Stimulated activated CD8-positive, alpha-beta memory T cell treated with anti-CD3 and anti-CD28 coated beads, Interleukin-15, amount 100 ng/mL, for 4 hours (primary cell): ENCODE data around the gene FXR2.
"Not testable (repeated sequence)": the region's sequence is repeated elsewhere in the genome, so short reads cannot be mapped to it uniquely, and the experiment has no call there.

Experiments used
- DNase-seq, 2 donors: peaks; one replicate each; pipeline ENCODE4 v3.0.0-alpha.2; 2020; ENCODE audit warnings: low read depth in 2 of 2

FXR2 gene

DNA sequence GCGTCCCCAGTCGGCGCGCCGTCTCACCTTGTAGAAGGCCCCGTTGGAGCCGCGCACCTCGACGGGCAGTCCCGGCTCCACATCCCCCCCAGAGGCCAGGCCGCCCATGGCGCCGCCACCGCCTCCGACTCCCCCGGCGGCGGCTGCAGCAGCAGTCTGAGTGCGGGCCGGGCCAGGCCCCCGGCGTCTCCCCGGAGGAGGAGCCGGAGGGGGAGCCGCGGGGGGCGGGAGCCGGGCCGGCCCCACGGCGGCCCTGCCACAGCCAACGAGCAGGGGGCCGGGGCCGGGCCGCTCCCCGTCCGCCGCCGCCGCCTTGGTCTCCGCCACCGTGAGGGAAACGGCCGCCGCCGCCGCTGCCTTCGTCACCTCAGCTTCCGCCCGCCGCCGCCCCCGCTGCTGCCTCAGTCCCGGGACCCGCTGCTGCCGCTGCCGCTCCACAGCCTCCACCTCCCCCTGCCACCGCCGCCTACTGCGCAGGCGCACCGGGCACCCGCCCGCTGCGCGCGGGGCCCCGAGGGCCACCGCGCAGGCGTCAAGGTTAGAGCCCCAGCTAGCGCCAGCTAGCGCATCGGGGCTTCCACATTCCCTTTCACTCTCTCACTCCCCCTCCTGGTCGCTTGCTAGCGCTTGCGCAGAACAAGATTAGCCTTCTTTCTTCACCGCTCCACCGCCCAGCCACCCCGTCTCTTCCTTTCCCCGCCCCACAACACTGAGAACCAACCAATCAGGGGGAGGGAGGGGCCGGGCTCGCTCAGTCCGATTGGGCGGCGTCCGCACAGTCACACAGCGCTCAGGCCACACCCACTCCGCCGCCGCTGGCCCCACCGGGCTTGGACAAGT, at the start of gene FXR2:
Gene FXR2 (minus strand): TSS at position 473 of the 840 bp plus-strand sequence. CDS start 365 bp downstream, at position 108.
- peak; percentile 96 to 98 for DNase-seq

- no peak for DNase-seq
Measured at GRCh38 chr17:7656958-7657609, 42.4 kb upstream of the FXR2 start.

GRCh38 chr17:7655541-7655840, 40.8 kb upstream of the FXR2 start:
- no peak for DNase-seq

GRCh38 chr17:7654832-7655540, 40.3 kb upstream of the FXR2 start:
- no peak for DNase-seq

GRCh38 chr17:7652388-7653356, 38.0 kb upstream of the FXR2 start:
- DNase-seq: no peak

GRCh38 chr17:7651665-7652387, 37.1 kb upstream of the FXR2 start:
- DNase-seq: no peak

DNA sequence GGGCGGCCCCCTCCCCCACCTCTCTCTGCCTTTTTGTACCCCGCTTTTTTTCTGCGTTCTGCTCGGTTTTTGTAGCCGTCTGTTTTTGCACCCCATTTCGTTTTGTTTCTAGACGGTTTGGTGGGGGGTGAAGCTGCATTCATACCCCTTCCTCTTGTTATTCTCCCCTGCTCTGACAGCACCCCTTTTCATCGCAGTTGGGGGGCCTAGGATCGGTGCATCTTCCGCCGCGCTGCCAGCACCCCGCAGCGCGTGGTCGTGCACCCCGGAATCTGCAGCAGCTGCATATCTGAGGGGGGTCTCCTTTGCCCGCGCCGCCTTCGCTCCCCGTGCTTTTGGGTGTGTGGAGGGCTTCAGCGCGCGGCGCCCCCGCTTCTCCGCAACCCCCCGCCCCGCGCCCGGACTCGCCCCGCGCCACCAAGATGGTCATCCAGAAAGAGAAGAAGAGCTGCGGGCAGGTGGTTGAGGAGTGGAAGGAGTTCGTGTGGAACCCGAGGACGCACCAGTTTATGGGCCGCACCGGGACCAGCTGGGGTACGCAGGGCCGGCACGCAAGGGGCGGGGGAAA, 36.5 kb upstream of the FXR2 start:
- DNase-seq: no peak

DNA sequence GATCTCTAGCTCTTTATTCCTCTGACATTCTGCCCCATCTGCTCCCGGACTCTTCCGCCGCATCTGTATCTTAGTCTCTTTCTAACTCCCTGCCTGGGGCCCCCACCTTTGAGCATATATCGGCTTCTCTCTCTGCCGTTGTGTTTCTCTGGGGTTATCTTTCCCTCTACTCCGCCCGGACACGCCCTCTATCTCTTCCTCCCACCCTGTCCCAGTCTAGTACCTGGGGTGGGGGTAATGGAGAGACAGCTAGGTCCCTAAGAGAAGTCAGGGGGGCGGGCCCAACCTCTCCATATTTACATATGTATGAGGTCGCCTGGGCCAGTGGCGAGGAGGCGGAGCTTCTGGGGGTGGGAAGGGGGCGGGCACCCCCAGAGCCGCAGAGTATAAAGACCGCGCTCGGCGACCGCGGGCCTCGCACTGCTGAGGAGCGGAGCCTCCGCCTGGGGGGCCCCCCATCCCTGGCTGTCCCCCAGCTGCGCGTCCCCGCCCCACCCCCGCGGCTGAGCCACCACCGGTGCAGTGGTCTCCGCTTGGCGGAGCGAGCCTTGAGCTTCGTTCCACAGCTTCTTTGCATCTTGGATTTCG, 35.9 kb upstream of the FXR2 start, which contains the start of gene ATP1B2:
Gene ATP1B2 (plus strand): TSS at position 418 of the 588 bp plus-strand sequence. CDS start 593 bp downstream, outside the sequence.
- DNase-seq: peak; percentile 53 to 57

DNA sequence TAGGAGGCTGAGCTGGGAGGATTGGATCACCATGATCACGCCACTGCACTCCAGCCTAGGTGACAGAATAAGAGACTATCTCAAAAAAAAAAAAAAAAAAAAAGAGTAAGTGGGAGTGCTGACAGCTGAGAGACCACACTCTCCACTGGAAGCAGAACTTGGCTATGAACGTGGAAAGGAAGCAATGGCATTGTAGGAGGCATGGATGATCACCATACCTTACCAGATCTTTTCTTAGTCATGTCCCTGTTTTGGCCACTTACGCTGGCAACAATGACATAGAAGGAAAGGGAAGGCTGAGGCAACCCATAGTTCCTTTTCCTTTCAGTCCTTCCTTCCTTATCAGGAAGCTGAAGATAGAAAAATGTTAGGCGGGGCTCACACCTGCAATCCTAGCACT, 32.3 kb upstream of the FXR2 start:
- DNase-seq: no peak

DNA sequence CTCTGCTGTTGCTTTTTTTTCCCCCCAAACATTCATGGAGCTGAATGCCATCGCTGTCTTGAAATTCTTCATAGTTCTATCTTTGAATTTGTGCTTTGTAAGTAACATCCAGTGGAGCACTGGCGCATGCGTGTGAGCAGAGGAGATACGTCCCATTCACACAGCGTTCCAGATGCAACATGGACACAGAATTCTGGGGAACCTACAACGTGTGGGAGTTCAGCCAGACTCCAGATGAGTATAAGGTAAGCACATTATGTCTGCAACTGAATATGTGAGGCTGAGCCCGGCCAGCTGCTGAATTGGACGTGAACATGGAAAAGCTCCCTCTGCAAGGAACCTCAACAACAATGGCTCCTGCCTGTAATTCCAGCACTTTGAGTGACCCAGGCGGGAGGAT, 31.8 kb upstream of the FXR2 start:
- DNase-seq: no peak

GRCh38 chr17:7644775-7645174, 30.1 kb upstream of the FXR2 start:
- no peak for DNase-seq

- DNase-seq: not testable (repeated sequence)
Measured at GRCh38 chr17:7641635-7642034, 26.9 kb upstream of the FXR2 start.

DNA sequence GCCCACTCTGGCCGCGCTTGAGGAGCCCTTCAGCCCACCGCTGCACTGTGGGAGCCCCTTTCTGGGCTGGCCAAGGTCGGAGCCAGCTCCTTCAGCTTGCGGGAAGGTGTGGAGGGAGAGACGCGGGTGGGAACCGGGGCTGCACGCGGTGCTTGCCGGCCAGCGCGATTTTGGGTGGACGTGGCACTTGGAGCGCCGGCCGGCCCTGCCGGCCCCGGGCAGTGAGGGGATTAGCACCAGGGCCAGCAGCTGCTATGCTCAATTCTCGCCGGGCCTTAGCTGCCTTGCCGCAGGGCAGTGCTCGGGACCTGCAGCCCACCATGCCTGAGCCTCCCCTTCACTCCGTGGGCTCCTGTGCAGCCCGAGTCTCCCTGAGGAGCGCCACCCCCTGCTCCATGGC, 26.1 kb upstream of the FXR2 start:
- no peak for DNase-seq

DNA sequence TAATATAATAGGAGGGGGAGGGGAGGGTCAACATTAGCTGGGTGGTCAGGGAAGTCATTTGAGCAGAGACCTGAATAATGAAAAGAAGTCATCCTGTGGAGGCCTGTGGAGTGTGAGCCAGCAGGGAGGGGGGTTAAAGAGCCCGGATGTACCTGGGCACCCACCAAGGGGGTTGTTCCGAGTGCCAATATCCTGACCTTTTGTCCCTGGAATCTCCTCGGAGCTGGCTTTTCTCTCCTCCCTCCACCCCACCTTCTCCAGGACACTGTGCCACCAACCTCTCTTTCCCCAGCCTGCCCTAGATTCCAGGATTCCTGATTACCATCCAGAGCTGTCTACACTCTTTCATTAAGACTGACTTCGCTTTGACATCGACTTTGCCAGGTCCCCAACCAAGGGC, 21.5 kb upstream of the FXR2 start:
- no peak for DNase-seq

- no peak for DNase-seq
Measured at GRCh38 chr17:7634384-7634783, 19.7 kb upstream of the FXR2 start.

- no peak for DNase-seq
Measured at GRCh38 chr17:7633093-7633492, 18.4 kb upstream of the FXR2 start.

DNA sequence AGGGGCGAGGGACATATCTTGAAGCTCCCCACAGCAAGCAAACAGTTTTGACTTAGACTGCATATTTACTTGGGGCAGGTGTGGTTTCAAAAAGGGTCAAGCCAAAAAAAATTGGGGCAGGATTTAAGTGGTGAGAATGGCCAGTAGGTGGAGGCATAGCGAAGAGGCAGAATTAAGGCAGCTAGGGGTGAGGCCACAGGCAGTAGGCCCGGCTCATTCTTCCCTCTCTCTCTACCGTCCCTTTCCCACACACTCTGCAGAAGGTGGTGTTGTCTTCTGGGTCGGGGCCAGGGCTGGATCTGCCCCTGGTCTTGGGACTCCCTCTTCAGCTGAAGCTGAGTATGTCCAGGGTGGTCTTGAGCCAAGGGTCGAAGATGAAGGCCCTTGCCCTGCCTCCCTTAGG, 17.8 kb upstream of the FXR2 start:
- DNase-seq: no peak

DNA sequence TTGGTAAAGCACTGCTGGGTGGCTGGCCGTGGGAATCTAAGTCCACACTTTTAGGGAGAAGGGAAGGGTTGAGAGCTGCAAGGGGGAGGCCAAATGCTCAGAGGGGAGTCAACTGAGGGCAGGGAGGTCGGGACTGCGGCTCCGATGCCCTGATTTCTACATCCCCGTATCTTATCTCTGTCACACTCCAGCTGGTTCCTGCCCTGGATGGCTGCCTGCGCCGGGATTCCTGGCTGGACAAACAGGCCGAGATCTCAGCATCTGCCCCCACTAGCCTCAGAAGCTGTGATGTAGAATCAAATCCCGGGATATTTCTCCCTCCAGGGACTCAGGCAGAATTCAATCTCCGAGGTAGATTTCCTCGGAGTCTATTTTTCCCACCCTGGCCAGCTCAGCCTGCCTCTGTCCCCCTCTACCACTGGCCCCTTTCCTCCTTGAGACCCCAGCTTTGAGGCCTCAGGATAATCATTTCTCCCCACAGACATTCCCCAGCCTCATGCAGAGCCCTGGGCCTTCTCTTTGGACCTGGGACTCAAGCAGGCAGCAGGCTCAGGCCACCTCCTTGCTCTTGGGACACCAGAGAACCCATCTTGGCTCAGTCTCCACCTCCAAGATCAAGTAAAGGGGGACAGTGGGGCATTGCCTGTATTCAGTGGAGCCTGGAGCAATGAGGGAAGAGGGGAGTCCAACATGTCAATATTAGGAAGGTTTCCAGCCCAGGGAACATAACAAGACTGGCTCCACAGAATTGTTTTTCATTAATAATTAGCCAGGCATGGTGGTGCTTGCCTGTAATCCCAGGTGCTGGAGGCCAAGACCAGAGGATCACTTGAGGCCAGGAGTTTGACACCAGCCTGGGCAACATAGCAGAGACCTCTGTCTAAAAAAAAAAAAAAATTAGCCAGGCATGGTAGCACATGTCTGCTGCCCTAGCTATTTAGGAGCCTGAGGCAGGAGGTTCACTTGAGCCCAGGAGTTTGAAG, 17.0 kb upstream of the FXR2 start:
- DNase-seq: no peak
